GM19397 (cell line): Measurements from ENCODE around the gene TMEM255B.
"Not testable (repeated sequence)": the region's sequence is repeated elsewhere in the genome, so short reads cannot be mapped to it uniquely, and the experiment has no call there.

Experiments
- ATAC-seq: cut with Tn5 transposase; IDR thresholded peaks from one replicate; pipeline ENCODE4 v1.9.1; 2021; ENCODE audit warnings: mild to moderate bottlenecking, moderate library complexity; ENCODE audit not compliant: unreplicated experiment

Gene TMEM255B

GRCh38 chr13:113734099-113734825 lies 24.8 kb upstream of the TMEM255B start:
- ATAC-seq: no peak

DNA sequence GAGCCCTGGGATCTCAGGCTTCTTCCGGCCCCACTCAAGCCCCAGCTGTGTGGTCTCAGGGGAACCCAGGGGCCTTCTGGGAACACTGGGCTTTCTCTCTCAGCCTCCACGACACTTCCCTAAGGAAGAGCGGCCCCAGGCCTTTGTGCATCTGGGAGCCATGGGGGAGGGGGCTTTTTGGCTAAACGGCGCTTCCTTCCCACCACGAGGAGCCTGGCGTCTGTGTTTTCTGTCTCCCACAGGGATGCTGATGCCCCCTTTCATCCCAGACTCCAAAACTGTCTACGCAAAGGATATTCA lies 24.2 kb upstream of the TMEM255B start:
- ATAC-seq: no peak

DNA sequence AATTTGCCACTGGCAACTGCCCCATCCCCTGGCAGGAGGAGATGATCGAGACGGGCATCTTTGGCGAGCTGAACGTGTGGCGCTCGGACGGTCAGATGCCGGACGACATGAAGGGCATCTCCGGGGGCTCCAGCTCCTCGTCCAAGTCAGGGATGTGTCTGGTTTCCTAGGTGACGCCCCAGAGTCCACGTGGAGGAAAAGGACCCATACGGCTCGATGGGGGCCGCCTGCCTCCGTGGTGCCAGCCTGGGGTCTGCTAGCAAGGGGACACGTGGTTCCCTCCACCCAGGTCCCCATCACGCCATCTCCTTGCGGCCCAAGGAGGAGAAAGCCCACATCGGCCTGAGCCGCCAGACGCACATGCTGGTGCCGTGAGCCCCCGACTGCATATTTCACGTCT lies 23.8 kb upstream of the TMEM255B start:
- no peak for ATAC-seq

- ATAC-seq: no peak
Measured at GRCh38 chr13:113735750-113736149, 23.3 kb upstream of the TMEM255B start.

- ATAC-seq: no peak
Measured at GRCh38 chr13:113736258-113736731, 22.7 kb upstream of the TMEM255B start.

- ATAC-seq: no peak
Measured at GRCh38 chr13:113737803-113738202, 21.2 kb upstream of the TMEM255B start.

GRCh38 chr13:113739527-113740285 lies 19.3 kb upstream of the TMEM255B start:
- ATAC-seq: no peak

GRCh38 chr13:113740286-113740556 lies 18.8 kb upstream of the TMEM255B start:
- ATAC-seq: no peak

DNA sequence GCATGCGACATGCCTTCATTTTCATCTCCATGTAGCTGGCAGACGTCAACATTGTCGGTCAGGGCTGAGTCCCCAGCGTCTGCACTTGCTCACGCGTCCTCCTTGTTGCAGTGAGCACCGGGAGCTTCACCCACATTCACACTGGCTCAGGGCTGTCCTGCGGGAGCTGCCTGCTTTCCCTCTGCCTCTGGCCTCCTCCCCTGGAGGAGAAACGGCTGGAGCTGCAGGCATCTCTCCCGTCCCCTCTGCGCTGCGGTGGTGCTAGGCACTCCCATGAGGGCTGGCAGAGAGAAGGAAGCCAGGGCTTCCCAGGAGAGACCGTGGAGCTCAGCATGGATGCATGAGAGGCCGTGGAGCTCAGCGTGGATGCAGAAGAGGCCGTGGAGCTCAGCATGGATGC lies 18.4 kb upstream of the TMEM255B start:
- ATAC-seq: no peak

DNA sequence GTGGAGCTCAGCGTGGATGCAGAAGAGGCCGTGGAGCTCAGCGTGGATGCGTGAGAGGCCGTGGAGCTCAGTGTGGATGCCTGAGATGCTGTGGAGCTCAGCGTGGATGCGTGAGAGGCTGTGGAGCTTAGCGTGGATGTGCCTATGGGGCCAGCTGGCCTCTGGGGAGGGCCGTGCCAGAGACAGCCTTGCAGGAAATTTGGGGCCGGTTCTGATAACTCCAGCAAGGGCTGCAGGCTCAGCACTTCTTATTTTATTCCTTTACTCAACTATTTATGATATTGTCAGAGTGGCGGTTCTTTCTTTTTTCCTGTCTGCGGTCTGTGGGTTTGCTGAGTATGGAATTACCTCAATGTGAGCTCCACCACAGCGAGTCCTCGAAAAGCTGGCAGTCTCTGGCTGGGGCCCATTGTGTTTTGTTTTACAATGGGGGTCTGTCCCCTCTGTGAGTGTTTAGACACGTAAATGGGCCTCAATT lies 17.8 kb upstream of the TMEM255B start:
- ATAC-seq: no peak

DNA sequence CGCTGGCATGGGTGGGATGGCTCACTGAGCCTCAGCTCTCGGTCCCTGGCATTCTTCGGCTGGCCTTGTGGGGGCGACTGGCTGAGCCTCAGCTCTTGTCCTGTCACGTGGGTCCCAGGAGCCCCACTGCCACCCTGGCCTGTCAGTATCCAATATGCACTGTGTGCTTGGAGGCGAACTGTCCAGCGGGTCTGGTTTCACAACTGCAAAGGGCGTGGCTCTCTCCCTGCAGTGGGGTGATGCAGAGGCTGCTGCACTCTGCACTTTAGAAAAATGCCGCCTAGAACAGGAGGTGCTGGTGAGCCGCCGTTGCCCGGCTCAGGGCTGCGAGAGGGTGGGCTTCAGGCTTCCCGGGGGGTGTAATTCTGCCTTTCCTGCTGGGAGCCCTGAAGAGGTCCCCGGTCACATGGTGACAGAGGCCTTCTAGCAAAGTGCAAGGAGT lies 17.0 kb upstream of the TMEM255B start:
- no peak for ATAC-seq

- no peak for ATAC-seq
Measured at GRCh38 chr13:113742445-113743120, 16.4 kb upstream of the TMEM255B start.

GRCh38 chr13:113743366-113744195 lies 15.4 kb upstream of the TMEM255B start:
- ATAC-seq: no peak

- no peak for ATAC-seq
Measured at GRCh38 chr13:113744197-113745000, 14.6 kb upstream of the TMEM255B start.

- ATAC-seq: no peak
Measured at GRCh38 chr13:113745059-113745458, 14.0 kb upstream of the TMEM255B start.

DNA sequence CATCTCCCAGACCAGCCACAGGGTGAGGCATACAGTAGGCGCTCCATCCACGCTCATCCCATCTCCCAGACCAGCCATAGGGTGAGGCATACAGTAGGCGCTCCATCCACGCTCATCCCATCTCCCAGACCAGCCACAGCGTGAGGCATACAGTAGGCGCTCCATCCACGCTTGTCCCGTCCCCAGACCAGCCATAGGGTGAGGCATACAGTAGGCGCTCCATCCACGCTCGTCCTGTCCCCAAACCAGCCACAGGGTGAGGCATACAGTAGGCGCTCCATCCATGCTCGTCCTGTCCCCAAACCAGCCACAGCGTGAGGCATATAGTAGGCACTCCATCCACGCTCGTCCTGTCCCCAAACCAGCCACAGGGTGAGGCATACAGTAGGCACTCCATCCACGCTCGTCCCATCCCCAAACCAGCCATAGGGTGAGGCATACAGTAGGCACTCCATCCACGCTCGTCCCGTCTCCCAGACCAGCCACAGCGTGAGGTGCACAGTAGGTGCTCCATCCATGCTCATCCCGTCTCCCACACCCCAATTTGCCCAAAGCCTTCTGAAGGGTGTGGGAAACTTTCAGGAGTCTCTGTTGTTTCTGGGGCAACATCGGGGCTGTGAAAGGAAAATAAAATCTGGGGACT lies 13.4 kb upstream of the TMEM255B start:
- not testable (repeated sequence) for ATAC-seq

DNA sequence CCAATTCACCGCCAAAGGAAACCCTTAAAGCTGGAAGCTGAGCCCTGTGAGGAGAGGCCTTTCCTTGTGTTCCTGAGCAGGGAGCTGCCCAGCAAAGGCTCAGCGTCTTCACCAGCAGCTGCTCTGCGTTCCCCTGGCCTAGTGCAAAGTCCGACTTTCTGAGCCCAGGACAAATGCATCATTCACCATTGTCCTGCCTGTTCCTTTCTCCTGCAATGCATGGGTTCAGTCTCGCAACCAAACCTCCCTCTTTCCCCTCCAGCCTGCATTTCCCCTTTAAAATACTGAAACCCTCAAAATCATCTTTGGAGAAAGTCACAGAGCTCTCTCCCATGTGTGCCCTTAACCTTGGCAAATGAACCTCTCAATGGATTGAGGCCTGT lies 12.9 kb upstream of the TMEM255B start:
- no peak for ATAC-seq

DNA sequence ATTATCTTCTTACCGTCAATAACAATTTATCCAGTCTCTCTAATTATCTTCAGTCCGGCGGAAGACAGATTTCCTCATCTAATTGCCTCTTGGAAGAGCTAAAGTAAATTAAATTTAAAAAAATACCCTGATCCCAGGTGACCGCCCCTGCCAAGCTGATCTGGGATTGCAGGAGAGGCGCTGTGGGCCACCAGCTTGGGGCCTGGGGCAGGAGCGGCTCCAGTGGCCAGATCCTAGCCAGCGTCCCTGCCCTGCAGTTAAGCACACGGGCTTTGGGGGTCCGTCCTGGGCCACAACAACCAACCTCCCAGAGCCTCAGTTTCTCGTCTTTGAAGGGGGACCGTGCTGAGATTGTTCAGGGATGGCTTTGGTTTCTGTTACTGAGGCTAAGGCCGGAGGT lies 12.4 kb upstream of the TMEM255B start:
- no peak for ATAC-seq

DNA sequence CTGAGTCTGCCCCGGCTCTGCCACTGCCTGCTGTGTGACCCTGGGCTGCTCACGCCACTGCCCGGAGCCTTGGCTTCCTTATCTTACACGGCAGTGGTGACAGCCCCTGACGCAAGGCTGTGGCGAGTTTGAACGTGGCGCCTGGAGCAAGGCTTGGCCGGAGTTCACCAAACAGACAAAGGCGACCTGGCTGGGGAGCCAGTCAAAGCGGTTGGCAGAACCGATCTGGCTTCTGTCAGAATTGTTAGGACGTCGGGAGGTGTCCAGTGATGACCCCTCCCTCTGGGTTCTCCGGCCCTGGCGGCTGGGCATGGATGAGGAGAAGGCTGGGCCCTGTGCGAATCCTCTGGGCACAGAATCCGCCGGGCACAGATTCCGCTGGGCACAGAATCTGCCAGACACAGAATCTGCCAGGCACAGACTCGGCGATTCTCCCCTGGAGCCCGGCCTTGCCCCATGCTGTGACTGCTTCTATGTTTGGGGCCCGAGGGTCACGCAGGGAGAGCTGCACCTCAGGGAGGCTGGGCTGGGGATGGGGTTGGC lies 11.7 kb upstream of the TMEM255B start:
- ATAC-seq: no peak
